ENCODE measurements around the gene PLEKHN1.

DNA sequence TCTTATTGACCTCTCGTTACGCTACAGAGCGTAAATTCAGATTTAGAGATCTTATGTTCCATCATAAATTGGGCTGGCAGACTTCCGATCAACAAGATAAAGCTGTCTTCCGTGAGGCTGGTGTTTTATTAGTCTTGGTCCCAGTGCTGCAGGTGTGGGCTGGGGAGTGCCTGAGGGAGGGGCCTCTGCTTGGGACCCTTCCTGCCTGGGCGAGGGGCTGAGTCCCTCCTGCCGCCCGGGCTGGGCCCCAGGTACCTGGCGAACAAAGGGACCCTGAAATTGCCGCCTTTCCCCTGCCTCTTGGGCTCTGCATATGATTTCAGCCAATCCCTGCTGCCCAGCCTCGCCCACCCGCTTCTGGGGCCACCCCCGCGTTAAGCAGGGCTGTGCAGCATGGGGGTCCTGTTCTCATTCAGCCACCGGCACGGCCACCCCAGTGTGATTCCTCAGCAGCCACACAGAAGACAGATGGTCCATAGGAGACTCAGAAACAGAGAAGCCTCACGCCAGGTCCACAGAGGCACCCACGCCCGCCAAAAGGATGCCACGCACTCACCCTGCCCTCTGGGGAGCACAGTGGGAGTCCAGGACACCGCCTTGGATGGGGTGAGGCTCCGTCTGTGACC, 48.7 kb upstream of the PLEKHN1 start:
- TF ChIP-seq EZH2 (IDR thresholded peaks at IDR 0.05; ENCODE audit: insufficient read depth, poor library complexity, severe bottlenecking) (no peak), EZH2phosphoT487 (IDR thresholded peaks at IDR 0.05; ENCODE audit: insufficient read depth, low read depth) (no peak)
